Activated naive CD8-positive, alpha-beta T cell treated with anti-CD3 and anti-CD28 coated beads, Interleukin-2, amount 50 U/mL, for 24 hours (primary cell): Measurements from ENCODE around the gene MTARC2.
"Not testable (repeated sequence)": the region's sequence is repeated elsewhere in the genome, so short reads cannot be mapped to it uniquely, and the experiment has no call there.

Experiments
- ATAC-seq: fragments of 150-1000 bp; cut with Tn5 transposase; one replicate; pipeline ENCODE4 v1.10.0; 2021
- DNase-seq: peaks from one replicate; pipeline ENCODE4 v3.0.0; 2021
- H3K27ac Mint-ChIP-seq: one replicate; pipeline ENCODE4 v1.8.0; 2021; ENCODE audit warnings: mild to moderate bottlenecking, mixed read lengths
- H3K27me3 Mint-ChIP-seq: one replicate; pipeline ENCODE4 v1.8.0; 2021; ENCODE audit warnings: mixed read lengths
- H3K36me3 Mint-ChIP-seq: one replicate; pipeline ENCODE4 v1.8.0; 2021; ENCODE audit warnings: low read depth, mixed read lengths
- H3K4me1 Mint-ChIP-seq: one replicate; pipeline ENCODE4 v1.8.0; 2021; ENCODE audit warnings: mixed read lengths
- H3K4me3 Mint-ChIP-seq: one replicate; pipeline ENCODE4 v1.8.0; 2021; ENCODE audit warnings: mild to moderate bottlenecking, moderate library complexity, mixed read lengths
- H3K9me3 Mint-ChIP-seq: one replicate; pipeline ENCODE4 v1.8.0; 2021; ENCODE audit warnings: mixed read lengths

MTARC2 gene

DNA sequence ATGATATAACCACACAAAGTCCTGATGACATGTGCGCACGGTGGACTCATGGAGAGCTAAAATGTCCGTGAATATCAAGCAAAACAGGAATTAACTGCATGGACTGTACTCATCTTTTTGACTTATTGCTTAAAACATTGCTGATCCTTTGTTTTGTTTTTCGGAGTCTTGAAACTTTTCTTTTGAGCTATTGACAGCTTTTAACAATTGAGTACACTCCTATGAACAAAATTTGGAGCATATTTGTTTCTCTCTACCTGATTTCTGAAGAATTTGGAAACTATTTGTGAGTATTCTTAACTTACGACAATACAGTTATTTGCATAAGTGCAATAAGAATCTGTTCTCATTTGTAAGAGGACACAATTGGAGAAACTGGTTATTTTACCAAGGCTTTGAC, 32.1 kb upstream of the MTARC2 start:
- H3K27ac Mint-ChIP-seq, H3K4me1 Mint-ChIP-seq, H3K4me3 Mint-ChIP-seq, H3K36me3 Mint-ChIP-seq, H3K9me3 Mint-ChIP-seq, ATAC-seq, DNase-seq: not testable (repeated sequence)
- H3K27me3 Mint-ChIP-seq: peaks cover 12% of the 10 kb centered on the region

DNA sequence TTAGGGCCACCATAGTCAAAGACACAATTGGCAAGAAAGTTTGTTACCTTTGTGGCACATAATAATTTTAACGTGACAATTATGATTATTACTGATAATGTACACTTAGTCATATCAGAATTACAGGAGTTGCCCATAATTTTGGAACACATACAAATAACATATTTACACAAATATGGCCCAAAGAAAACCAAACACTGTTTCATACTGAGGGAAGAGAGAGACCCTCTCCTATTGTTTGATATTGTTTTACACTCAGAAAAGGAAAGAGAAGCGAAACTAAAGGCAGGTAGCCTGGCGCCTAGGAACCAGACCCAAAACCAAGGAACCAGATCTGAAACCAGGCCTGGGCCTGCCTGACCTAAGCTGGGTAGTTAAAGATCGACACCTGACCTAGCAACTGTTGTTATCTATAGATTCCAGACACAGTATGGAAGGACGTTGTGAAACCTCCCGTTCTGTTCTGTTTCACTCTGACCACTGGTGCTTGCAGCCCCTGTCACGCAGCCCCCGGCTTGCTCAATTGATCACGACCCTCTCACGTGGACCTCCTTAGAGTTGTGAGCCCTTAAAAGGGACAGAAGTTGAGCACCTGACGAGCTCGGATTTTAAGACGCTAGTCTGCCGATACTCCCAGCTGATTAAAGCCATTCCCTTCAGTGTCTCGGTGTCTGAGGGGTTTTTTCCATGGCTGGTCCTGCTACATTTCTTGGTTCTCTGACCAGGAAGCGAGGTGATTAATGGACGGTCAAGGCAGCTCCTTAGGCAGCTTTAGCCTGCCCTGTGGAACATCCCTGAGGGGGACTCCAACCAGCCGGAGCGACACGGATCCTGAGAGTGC, 30.1 kb upstream of the MTARC2 start:
- DNase-seq: no peak
- no peak for ATAC-seq
- Mint-ChIP-seq H3K27me3 (peaks cover 12% of the 10 kb centered on the region), H3K4me1 (no peaks in the 10 kb centered on the region), H3K36me3 (no peaks in the 10 kb centered on the region), H3K27ac (no peak overlapping the region), H3K4me3 (no peak overlapping the region), H3K9me3 (peaks cover 9% of the 10 kb centered on the region)

DNA sequence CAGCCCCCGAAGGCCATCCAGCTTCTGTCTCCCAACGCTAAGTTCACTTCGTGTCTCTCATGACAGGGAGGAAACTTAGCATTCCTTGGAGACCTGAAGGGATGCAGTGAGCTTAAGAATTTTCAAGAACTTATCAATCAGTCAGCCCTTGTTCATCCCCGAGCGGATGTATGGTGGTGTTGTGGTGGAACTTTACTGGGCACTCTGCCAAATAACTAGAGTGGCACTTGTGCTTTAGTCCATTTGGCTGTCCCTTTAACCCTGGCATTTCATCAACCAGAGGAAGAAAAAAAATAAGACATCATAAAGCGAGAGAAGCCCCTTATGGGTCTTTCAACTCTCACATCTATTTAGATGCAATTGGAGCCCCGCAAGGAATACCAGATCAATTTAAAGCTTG, 26.9 kb upstream of the MTARC2 start:
- not testable (repeated sequence) for H3K36me3 Mint-ChIP-seq, H3K9me3 Mint-ChIP-seq, H3K27ac Mint-ChIP-seq, H3K4me1 Mint-ChIP-seq, H3K4me3 Mint-ChIP-seq, ATAC-seq, DNase-seq
- peaks cover 13% of the 10 kb centered on the region for H3K27me3 Mint-ChIP-seq

GRCh38 chr1:220726634-220727033, 21.5 kb upstream of the MTARC2 start:
- Mint-ChIP-seq H3K4me3 (no peak overlapping the region), H3K9me3 (peaks cover 2% of the 10 kb centered on the region), H3K36me3 (no peaks in the 10 kb centered on the region), H3K4me1 (no peaks in the 10 kb centered on the region), H3K27me3 (peaks cover 2% of the 10 kb centered on the region), H3K27ac (no peak overlapping the region)
- no peak for DNase-seq
- ATAC-seq: no peak

DNA sequence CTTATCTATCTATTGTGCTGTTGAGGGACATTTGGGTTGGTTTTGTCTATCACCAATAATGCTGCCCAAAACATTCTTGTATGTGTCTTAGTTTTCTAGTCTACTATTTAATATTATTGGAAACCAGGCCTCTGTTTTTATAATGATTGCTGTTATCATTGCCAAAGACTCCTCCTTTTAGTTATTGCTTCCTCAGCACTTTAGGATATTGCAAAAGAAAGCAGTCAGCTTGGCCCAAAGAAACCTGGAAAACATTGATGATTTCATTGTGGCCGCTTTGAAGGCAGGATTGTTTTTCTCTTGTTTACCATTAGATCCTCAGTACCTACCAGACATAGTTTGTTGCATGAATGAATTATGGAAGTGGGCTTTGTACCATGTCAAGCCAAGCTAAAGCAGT, 20.6 kb upstream of the MTARC2 start:
- H3K27me3 Mint-ChIP-seq: peaks cover 2% of the 10 kb centered on the region
- no peak overlapping the region for H3K4me3 Mint-ChIP-seq
- ATAC-seq (no peak), DNase-seq (no peak)
- H3K4me1 Mint-ChIP-seq: no peaks in the 10 kb centered on the region
- no peaks in the 10 kb centered on the region for H3K36me3 Mint-ChIP-seq
- no peak overlapping the region for H3K27ac Mint-ChIP-seq
- peaks cover 7% of the 10 kb centered on the region for H3K9me3 Mint-ChIP-seq

- H3K27me3 Mint-ChIP-seq: no peaks in the 10 kb centered on the region
- no peak overlapping the region for H3K27ac Mint-ChIP-seq
- H3K9me3 Mint-ChIP-seq: peaks cover 7% of the 10 kb centered on the region
- H3K36me3 Mint-ChIP-seq: no peaks in the 10 kb centered on the region
- ATAC-seq (no peak), DNase-seq (no peak)
- H3K4me1 Mint-ChIP-seq: peaks cover 2% of the 10 kb centered on the region
- no peak overlapping the region for H3K4me3 Mint-ChIP-seq
Measured at GRCh38 chr1:220730486-220730885, 17.6 kb upstream of the MTARC2 start.

DNA sequence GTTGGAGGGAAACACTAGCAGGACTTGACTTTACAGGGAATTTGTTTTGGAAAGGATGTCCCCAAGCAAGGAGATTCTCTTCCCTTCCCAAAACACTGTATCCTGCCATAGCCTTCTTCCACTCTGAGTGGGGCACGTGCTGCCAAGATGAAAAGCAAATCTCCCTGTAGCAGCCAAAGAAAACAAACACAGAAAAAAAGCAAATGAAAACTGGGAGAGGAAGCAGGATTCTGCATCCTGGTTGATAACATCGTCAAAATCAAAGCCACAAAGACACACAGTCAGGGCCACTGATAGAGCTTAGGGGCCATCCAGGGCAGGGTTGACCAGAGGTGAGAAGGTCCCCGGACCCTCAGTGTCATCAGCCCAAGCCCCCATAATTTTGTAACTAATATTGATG, 16.0 kb upstream of the MTARC2 start:
- H3K9me3 Mint-ChIP-seq: peaks cover 7% of the 10 kb centered on the region
- DNase-seq (no peak), ATAC-seq (no peak)
- no peaks in the 10 kb centered on the region for H3K36me3 Mint-ChIP-seq
- peaks cover 2% of the 10 kb centered on the region for H3K4me1 Mint-ChIP-seq
- H3K4me3 Mint-ChIP-seq: no peak overlapping the region
- H3K27ac Mint-ChIP-seq: no peak overlapping the region
- H3K27me3 Mint-ChIP-seq: no peaks in the 10 kb centered on the region

- Mint-ChIP-seq H3K27me3 (no peaks in the 10 kb centered on the region), H3K4me1 (peaks cover 2% of the 10 kb centered on the region), H3K4me3 (no peak overlapping the region), H3K27ac (no peak overlapping the region), H3K36me3 (no peaks in the 10 kb centered on the region), H3K9me3 (peaks cover 7% of the 10 kb centered on the region)
- no peak for ATAC-seq
- no peak for DNase-seq
Measured at GRCh38 chr1:220732621-220733020, 15.5 kb upstream of the MTARC2 start.

DNA sequence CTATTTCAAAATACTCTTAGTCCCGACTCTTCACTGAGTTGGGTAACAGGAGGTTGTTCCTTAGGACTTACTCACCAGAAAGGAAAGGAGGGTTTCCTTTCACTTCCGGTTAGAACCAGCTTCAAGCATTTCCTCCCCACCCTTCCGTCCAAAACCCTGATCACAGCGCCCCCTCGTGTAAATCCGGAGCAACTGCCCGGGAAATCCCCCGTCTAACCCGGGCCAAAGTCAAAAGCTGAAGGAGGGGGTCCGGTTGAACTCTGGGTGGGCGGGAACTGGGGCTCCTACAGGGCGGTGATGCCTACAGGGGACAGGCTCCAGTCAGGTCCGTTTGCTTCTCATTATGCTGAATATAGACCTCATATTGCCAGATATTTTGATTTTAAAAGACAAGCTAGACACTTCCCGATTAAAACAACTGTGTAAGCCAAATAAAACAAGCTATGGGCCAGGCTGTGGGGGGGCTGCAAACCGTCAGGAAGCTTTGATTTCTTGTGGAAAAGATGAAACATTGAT, 15.0 kb upstream of the MTARC2 start:
- ATAC-seq (peak; percentile 95), DNase-seq (peak; percentile 82)
- H3K36me3 Mint-ChIP-seq: no peaks in the 10 kb centered on the region
- H3K4me1 Mint-ChIP-seq: peaks cover 2% of the 10 kb centered on the region
- no peak overlapping the region for H3K4me3 Mint-ChIP-seq
- no peaks in the 10 kb centered on the region for H3K27me3 Mint-ChIP-seq
- no peak overlapping the region for H3K27ac Mint-ChIP-seq
- peaks cover 7% of the 10 kb centered on the region for H3K9me3 Mint-ChIP-seq

- Mint-ChIP-seq H3K27me3 (peaks cover 4% of the 10 kb centered on the region), H3K9me3 (peaks cover 7% of the 10 kb centered on the region), H3K36me3 (no peaks in the 10 kb centered on the region), H3K4me3 (no peak overlapping the region), H3K27ac (no peak overlapping the region), H3K4me1 (peaks cover 2% of the 10 kb centered on the region)
- DNase-seq (no peak), ATAC-seq (no peak)
Measured at GRCh38 chr1:220734571-220735326, 13.4 kb upstream of the MTARC2 start.

- not testable (repeated sequence) for H3K36me3 Mint-ChIP-seq, H3K27ac Mint-ChIP-seq, ATAC-seq
Measured at GRCh38 chr1:220736283-220736682, 11.8 kb upstream of the MTARC2 start.

DNA sequence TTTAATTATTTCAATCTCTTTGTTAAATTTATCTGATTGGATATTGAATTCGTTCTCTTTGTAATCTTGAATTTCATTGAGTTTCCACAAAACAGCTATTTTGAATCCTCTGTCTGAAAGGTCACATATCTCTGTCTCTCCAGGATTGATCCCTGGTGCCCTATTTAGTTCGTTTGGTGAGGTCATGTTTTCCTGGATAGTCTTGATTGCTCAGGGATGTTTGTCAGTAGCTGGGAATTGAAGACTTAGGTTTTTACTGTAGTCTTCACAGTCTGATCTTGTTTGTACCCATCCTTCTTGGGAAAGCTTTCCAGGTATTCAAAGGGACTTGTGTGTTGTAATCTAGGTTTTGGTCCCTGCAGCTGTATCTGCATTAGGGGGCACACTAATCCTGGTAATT, 6.8 kb upstream of the MTARC2 start:
- Mint-ChIP-seq H3K4me1 (no peaks in the 10 kb centered on the region), H3K9me3 (no peaks in the 10 kb centered on the region), H3K4me3 (no peak overlapping the region), H3K27ac (no peak overlapping the region), H3K36me3 (no peaks in the 10 kb centered on the region), H3K27me3 (peaks cover 18% of the 10 kb centered on the region)
- no peak for ATAC-seq
- DNase-seq: no peak

More at GRCh38 chr1:220736283-220736682, 11.8 kb upstream of the MTARC2 start:
- not testable (repeated sequence) for H3K4me1 Mint-ChIP-seq, DNase-seq, H3K9me3 Mint-ChIP-seq, H3K27me3 Mint-ChIP-seq, H3K4me3 Mint-ChIP-seq

DNA sequence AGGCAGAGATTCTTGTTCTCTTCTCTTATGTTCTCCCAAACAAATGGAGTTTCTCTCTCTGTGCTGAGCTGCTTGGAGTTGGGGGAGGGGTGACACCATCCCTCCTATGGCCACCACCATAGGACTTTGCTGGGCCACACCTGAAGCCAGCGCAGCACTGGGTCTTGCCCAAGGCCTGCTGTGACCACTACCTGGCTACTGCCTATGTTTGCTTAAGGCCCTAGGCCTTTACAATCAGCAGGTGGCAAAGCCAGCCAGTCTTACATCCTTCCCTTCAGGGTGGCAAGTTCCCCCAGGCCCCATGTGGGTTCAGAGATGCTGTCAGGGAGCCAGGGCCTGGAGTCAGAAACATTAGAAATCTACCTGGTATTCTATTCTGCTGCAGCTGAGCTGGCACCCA, 6.3 kb upstream of the MTARC2 start:
- no peaks in the 10 kb centered on the region for H3K9me3 Mint-ChIP-seq
- DNase-seq (no peak), ATAC-seq (no peak)
- no peak overlapping the region for H3K4me3 Mint-ChIP-seq
- H3K27me3 Mint-ChIP-seq: peaks cover 22% of the 10 kb centered on the region
- no peaks in the 10 kb centered on the region for H3K36me3 Mint-ChIP-seq
- H3K27ac Mint-ChIP-seq: no peak overlapping the region
- no peaks in the 10 kb centered on the region for H3K4me1 Mint-ChIP-seq

DNA sequence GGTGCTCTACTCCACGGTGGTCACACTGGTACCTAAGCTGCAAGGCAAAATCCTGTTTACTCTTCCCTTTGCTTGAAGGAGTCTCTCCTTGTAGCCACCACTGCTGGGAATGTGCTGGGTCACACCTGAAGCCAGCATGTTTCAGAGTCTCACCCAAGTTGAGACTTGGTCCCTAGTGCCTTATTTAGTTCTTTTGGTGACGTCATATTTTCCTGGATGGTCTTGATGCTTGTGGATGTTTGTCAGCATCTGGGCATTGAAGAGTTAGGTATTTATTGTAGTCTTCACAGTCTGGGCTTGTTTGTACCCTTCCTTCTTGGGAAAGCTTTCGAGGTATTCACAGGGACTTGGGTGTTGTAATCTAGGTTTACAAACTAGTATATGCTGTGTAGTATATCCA, 5.6 kb upstream of the MTARC2 start:
- no peak for ATAC-seq
- no peak overlapping the region for H3K4me3 Mint-ChIP-seq
- H3K9me3 Mint-ChIP-seq: no peaks in the 10 kb centered on the region
- H3K27ac Mint-ChIP-seq: no peak overlapping the region
- H3K4me1 Mint-ChIP-seq: no peaks in the 10 kb centered on the region
- no peak for DNase-seq
- no peaks in the 10 kb centered on the region for H3K36me3 Mint-ChIP-seq
- H3K27me3 Mint-ChIP-seq: peaks cover 29% of the 10 kb centered on the region

DNA sequence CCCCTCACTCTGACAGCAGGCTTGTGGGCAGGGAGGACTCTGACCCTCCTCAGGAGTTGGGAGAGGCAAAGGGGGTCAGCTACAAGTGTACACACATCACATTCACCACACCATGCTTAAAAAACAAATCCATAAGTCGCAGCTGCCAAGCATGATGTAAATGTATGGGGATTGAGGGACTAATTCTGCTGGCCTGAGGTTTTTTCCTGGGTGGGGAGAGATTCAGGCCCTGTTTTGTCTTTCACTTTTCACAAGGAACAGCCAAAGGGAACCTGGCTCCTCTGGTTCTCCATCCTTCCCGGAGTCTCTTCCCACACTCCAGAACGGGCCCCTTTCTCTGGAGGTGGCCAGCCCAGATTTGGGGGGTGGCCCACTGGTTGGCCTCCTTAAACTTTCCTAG, 1.3 kb upstream of the MTARC2 start:
- Mint-ChIP-seq H3K9me3 (no peaks in the 10 kb centered on the region), H3K27me3 (peaks cover 47% of the 10 kb centered on the region), H3K27ac (no peak overlapping the region)

More for the DNA sequence above, 1.3 kb upstream of the MTARC2 start:
- no peak for DNase-seq
- no peak for ATAC-seq
- Mint-ChIP-seq H3K36me3 (no peaks in the 10 kb centered on the region), H3K4me3 (no peak overlapping the region), H3K4me1 (no peaks in the 10 kb centered on the region)
